GM12891 (cell line): ENCODE data around the gene PLEKHS1.

Experiments used
- POLR2A ChIP-seq: IDR thresholded peaks from 2 replicates; pipeline ENCODE4 v1.6.1; 2011; ENCODE audit warnings: low read depth, low read length, control low read depth
- POLR2AphosphoS5 ChIP-seq: IDR thresholded peaks from 2 replicates; pipeline ENCODE4 v1.6.1; 2011; ENCODE audit warnings: low read depth, low read length, control low read depth
- SPI1 ChIP-seq: IDR thresholded peaks from 2 replicates; pipeline ENCODE4 v1.6.1; 2011; ENCODE audit warnings: low read depth, low read length, control low read depth
- TAF1 ChIP-seq: IDR thresholded peaks from 2 replicates; pipeline ENCODE4 v1.6.1; 2011; ENCODE audit warnings: low read depth, low read length, control low read depth

- no peak for TF ChIP-seq POLR2A
- no peak for TF ChIP-seq POLR2AphosphoS5
- no peak for TF ChIP-seq SPI1
- TF ChIP-seq TAF1 = no peak
Measured at GRCh38 chr10:113762083-113762482, 10.6 kb downstream of the PLEKHS1 start.
